ENCODE data around the gene HACE1. TPM values are rescaled to one million over a fixed set of nuclear protein-coding genes. Genes with fewer than 3 reads are reported as not detected.
A peak's percentile ranks its signal among the peaks of the same experiment; 100 is the strongest.
"Not testable (repeated sequence)": the region's sequence is repeated elsewhere in the genome, so short reads cannot be mapped to it uniquely, and the experiment has no call there.

HACE1 gene
- 10 to 100 TPM in 3 of 10 donors, 1 to 10 TPM in 7; 6.1 to 12.2 (median 9.0) TPM for polyA plus RNA-seq (ENCODE audit: insufficient read length in 10 of 10)
- long read RNA-seq, donor 1, full-length matches to known transcripts = 1 of 1 reads
- long read RNA-seq, donor 1, partial matches to known transcripts = 0 of 1 reads
- long read RNA-seq, donor 1, other reads (novel, unspliced or antisense) = 0 of 1 reads
- long read RNA-seq, donor 2 = 0 reads
- long read RNA-seq, donor 3 = 0 reads
- long read RNA-seq, donor 4 = 0 reads
- long read RNA-seq, donor 5, partial matches to known transcripts = 0 of 1 reads
- long read RNA-seq, donor 5, other reads (novel, unspliced or antisense) = 0 of 1 reads
- long read RNA-seq, donor 6 = 0 reads
- long read RNA-seq, donor 7, full-length matches to known transcripts = 1 of 1 reads
- long read RNA-seq, donor 7, partial matches to known transcripts = 0 of 1 reads
- long read RNA-seq, donor 7, other reads (novel, unspliced or antisense) = 0 of 1 reads
- long read RNA-seq, donor 8 = 0 reads
- long read RNA-seq, donor 9 = 0 reads

GRCh38 chr6:104859225-104860146, at the start of gene HACE1:
Gene HACE1, minus strand, starts transcription at chr6:104859919. Its CDS starts 277 bp downstream, at chr6:104859642.
- DNase-seq = peak; percentile 87 to 98 (median 93)

GRCh38 chr6:104908888-104909525, 49.3 kb upstream of the HACE1 start:
- no peak for DNase-seq

GRCh38 chr6:104908031-104908887, 48.5 kb upstream of the HACE1 start:
- no peak for DNase-seq

GRCh38 chr6:104898893-104899292, 39.2 kb upstream of the HACE1 start:
- not testable (repeated sequence) for DNase-seq

- no peak for DNase-seq
These were observed 37.2 kb upstream of the HACE1 start for GRCh38 chr6:104896914-104897313.

GRCh38 chr6:104888066-104888465, 28.3 kb upstream of the HACE1 start:
- DNase-seq = no peak

GRCh38 chr6:104887350-104887749, 27.6 kb upstream of the HACE1 start:
- peak; percentile 34 to 62 (median 42) for DNase-seq

GRCh38 chr6:104885518-104886043, 25.9 kb upstream of the HACE1 start:
- DNase-seq = no peak

GRCh38 chr6:104884867-104885517, 25.3 kb upstream of the HACE1 start:
- no peak for DNase-seq

- no peak for DNase-seq
These were observed 22.4 kb upstream of the HACE1 start for GRCh38 chr6:104881964-104882668.

GRCh38 chr6:104862456-104862855, 2.7 kb upstream of the HACE1 start:
- no peak for DNase-seq

GRCh38 chr6:104860221-104860620, 502 bp upstream of the HACE1 start:
- peak in 1 of 3 donors; percentile 2 for DNase-seq

- peak in 1 of 3 donors; percentile 21 for DNase-seq
These were observed 1.1 kb downstream of the HACE1 start for GRCh38 chr6:104858642-104859041.

- no peak for DNase-seq
These were observed 4.2 kb downstream of the HACE1 start for GRCh38 chr6:104855507-104855906.

GRCh38 chr6:104847721-104848120, 12.0 kb downstream of the HACE1 start:
- not testable (repeated sequence) for DNase-seq

- DNase-seq = no peak
These were observed 16.5 kb downstream of the HACE1 start for GRCh38 chr6:104843229-104843628.

GRCh38 chr6:104837158-104837557, 22.6 kb downstream of the HACE1 start:
- DNase-seq = no peak

GRCh38 chr6:104836479-104837020, 23.2 kb downstream of the HACE1 start:
- DNase-seq = not testable (repeated sequence)

GRCh38 chr6:104835782-104836181, 23.9 kb downstream of the HACE1 start:
- no peak for DNase-seq

Data from muscle of back (tissue), 13 donors.